ENCODE results near the gene DNASE2.

DNASE2 gene

GRCh38 chr19:12886651-12886968, 5.4 kb upstream of the DNASE2 start:
- no peak for DNase-seq

GRCh38 chr19:12885749-12886650, 4.8 kb upstream of the DNASE2 start:
- no peak for DNase-seq

GRCh38 chr19:12884926-12885748, 3.9 kb upstream of the DNASE2 start:
- DNase-seq = peak; percentile 94

GRCh38 chr19:12884627-12884925, 3.3 kb upstream of the DNASE2 start:
- DNase-seq = no peak

GRCh38 chr19:12884202-12884601, 3.0 kb upstream of the DNASE2 start:
- DNase-seq = no peak

GRCh38 chr19:12882589-12882988, 1.3 kb upstream of the DNASE2 start:
- no peak for DNase-seq

- peak; percentile 35 for DNase-seq
These were observed 588 bp downstream of the DNASE2 start for GRCh38 chr19:12880551-12881171.

GRCh38 chr19:12875086-12875485, 6.2 kb downstream of the DNASE2 start:
- no peak for DNase-seq

- DNase-seq = no peak
These were observed 7.1 kb downstream of the DNASE2 start for GRCh38 chr19:12873891-12874745.

- peak; percentile 47 for DNase-seq
These were observed 8.0 kb downstream of the DNASE2 start for GRCh38 chr19:12872941-12873890.

GRCh38 chr19:12872255-12872654, 9.0 kb downstream of the DNASE2 start:
- no peak for DNase-seq

- DNase-seq = no peak
These were observed 9.6 kb downstream of the DNASE2 start for GRCh38 chr19:12871681-12872080.

- no peak for DNase-seq
These were observed 12.6 kb downstream of the DNASE2 start for GRCh38 chr19:12868540-12869112.

- DNase-seq = peak; percentile 76
These were observed 13.8 kb downstream of the DNASE2 start for GRCh38 chr19:12867120-12868099.

GRCh38 chr19:12866416-12867119, 14.7 kb downstream of the DNASE2 start:
- DNase-seq = no peak

- DNase-seq = no peak
These were observed 15.4 kb downstream of the DNASE2 start for GRCh38 chr19:12865746-12866415.

GRCh38 chr19:12864721-12865715, 16.2 kb downstream of the DNASE2 start:
- DNase-seq = no peak

Measured in CD4-positive, alpha-beta T cell treated with Interleukin-17A for 4 hours (primary cell).